Measurements from ENCODE around the gene ZFPM1. TPM values are rescaled to one million over a fixed set of nuclear protein-coding genes. Genes with fewer than 3 reads are reported as not detected.

ZFPM1 gene
- total and polyA plus RNA-seq, 2 of the 8 experiments (the other 6 are each of a cell fraction or from before 2014, with no cell fraction given): 0.74 to 4.8 TPM

GRCh38 chr16:88412766-88413165 lies 40.3 kb upstream of the ZFPM1 start (continued):
- TF ChIP-seq ATF2 (IDR thresholded peaks at IDR 0.05; ENCODE audit: low read length): no peak
- TF ChIP-seq SUZ12 (IDR thresholded peaks at IDR 0.05; ENCODE audit: low read length): no peak
